Erythroblast (primary cell): ENCODE measurements around the gene ADPRM.
A peak's percentile ranks its signal among the peaks of the same experiment; 100 is the strongest.

Experiments used
- DNase-seq, 2 experiments: peaks; one replicate each; lab custom pipeline; 2025; lab: John Stamatoyannopoulos, UW
- GATA1 ChIP-seq: IDR thresholded peaks from 2 replicates; pipeline ENCODE4 v1.6.1; 2011; ENCODE audit warnings: low read depth, mild to moderate bottlenecking, control low read depth, low read length, moderate library complexity
- POLR2A ChIP-seq: IDR thresholded peaks from 2 replicates; pipeline ENCODE4 v1.6.1; 2011; ENCODE audit warnings: mild to moderate bottlenecking, low read length

ADPRM gene

DNA sequence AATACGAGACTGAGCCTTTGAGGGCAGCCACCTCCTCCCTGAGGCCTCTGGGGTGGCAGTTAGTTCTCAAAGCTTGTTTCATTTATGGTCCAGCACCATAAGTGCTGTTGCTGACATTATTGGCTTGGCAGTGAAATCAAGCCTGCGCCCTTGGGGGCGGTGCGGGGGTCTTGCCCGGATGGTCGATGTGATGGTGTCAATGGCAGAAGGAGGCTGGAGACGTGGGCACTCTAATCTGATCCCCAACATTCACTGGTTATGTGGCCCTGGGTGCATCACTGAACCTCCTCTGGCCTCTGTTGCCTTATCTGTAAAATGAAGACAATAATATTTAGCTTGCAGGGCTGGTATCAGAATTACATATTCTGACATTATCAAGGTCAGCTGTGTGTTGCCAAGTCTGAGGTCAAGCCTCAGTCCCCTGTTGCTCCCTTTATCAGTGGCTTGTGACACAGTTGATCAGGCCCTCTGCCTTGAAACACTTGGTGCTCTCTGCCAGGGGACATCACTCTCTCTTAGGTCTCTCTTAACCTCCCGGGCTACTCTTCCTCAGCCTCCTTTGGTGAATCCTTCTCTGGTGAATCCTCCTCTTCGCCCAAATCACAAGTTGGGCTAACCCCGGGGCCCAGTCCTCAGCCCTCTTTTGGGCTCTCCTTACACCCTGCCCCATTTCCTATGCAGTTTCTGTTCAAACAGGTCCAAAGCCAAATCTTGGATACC is 44.2 kb downstream of the ADPRM start:
- DNase-seq: peak; percentile 5 to 66
- TF ChIP-seq GATA1: no peak
- TF ChIP-seq POLR2A: no peak

DNA sequence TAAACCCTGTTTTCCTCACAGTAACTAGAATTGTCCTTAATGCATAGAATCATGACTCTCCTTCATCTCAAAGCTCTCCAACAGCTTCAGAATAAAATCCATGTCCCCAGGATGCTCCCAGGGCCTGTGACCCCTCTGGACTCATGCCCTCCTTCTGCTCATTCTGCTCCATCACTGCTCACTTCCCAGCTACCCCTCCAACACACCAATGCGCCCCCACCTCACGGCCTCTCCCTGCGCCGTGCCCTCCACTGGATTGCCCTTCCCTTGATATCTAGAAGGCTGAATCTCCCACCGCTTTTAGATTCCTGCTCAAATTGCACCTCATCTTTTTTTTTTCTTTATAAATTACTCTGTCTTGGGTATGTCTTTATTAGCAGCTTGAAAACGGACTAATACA is 45.0 kb downstream of the ADPRM start:
- TF ChIP-seq GATA1 (no peak), POLR2A (no peak)
- no peak for DNase-seq

DNA sequence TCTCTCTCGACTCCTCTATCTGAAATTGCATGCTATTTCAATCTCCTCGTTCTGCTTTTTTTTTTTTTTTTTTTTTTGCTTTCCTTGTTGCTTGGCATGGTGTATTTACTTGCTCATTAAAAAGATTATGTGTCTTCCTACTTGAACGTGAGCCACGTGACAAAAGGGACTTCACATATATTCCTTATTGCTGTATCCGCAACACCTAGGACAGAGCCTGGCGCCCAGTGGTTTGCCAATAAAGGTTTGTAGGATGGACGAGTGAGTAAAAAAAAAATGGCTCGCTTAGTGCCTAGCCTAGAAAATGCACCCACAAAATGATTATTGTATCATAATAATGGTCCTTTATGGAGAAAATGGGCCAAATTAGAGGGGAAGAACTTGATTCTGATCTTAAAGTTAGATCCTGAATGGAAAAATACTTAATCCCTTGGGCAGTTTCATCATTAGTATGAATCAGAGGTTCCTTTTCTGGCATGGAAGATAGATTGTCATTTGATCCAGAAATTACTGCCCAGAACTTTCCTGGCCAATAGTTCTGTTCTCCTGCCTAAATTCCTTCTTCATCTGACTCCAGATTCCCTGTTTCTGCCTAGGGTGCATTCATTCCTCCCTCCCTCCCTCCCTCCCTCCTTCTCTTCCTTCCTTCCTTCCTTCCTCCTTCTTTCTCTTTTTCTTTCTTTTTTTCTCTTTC is 46.1 kb downstream of the ADPRM start:
- no peak for DNase-seq

DNA sequence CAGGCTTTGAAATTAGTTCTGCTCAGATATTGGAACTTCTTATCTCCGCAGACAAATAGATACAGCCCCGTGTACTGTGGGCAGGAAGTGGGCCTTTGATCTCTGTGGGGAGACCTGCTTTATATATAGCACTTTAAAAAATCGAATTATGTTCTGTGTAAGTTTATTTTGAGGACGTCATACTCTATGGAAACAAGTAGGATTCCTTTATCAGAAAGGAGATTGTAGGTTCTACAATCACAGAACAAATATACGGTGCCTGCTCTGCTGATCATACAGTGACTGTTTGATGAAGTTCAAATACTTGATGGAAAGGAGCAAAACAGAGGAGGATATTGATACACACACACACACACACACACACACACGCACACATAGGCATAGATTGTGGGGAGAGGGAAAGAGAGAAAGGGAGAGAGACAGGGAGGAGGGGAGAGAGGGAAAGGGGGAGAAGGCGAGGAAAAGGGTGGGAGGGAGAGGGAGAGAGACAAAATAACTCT is 47.2 kb downstream of the ADPRM start:
- peak in 1 of 2 experiments; percentile 8 for DNase-seq
- TF ChIP-seq GATA1: no peak

More for the DNA sequence above, 46.1 kb downstream of the ADPRM start:
- TF ChIP-seq GATA1: no peak
- no peak for TF ChIP-seq POLR2A

DNA sequence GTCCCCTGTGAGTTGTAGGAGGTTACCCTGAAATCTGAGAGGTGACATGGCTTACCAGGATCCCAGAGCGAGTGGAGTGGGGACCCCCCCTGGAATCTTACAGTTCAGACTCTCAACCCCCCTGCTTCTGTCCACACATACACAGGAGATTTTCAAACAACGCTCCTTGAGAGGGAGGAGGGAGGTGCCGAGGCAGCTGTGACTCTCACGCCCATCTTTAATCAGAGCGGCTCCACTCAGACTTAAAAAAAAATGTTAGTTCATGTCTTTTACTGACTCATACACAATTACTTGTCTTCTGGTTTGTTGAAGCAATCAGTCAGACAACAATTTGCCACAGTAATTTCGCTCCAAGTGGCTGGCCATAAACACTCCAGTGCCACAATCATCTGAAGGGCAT is 47.8 kb downstream of the ADPRM start:
- DNase-seq: no peak
- TF ChIP-seq POLR2A (no peak), GATA1 (no peak)

DNA sequence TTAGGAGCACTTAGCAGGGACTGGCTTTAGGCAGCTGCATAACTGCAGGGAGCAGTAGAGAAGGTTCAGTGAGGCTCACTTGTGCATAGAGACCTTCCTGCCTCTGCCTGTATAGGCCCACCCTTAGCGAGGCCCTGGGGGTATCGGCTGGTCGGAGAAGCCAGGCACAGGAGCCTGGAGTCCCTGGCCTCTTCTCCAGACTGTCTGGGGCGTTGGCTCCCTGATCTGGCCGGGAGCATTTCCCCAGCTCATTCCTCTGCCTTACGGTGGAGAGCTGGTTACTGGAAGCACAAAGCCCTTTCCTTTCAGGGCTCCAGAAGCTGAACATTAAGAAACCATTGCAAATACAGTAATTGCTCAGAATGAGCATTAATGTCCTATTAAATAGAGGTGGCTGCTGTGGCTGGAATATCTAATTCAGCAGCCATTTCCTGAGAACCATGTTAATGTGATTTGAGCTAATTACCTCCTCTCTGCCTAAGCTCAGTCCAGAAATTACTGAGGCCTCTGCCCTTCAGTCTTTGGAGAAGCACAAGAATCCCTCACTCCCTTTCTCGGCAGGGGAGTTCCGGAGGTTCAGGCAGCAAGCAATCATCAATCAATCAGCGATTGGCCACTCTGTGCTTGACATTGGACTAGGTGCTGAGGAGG is 51.3 kb downstream of the ADPRM start:
- no peak for TF ChIP-seq GATA1
- TF ChIP-seq POLR2A: no peak
- no peak for DNase-seq

DNA sequence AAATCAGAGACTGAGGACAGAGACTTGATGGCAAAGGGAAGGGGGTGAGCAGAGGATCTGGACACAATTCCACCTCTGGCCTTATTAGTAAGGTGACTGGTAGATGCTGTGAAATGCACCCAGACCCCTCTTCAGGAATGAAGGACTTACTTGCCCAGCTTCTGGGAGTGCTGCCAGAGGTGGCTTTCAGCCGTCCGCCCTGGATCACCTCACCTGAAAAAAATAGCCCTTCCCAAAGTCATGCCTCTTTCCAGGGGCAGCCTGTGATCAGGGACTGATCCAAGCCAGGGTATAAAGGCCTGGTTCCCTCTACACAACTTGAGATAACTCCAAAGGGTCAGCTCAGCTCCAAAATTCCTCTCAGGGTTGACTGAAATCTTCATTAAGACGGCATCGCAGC is 52.8 kb downstream of the ADPRM start:
- TF ChIP-seq POLR2A (no peak), GATA1 (no peak)
- no peak for DNase-seq

DNA sequence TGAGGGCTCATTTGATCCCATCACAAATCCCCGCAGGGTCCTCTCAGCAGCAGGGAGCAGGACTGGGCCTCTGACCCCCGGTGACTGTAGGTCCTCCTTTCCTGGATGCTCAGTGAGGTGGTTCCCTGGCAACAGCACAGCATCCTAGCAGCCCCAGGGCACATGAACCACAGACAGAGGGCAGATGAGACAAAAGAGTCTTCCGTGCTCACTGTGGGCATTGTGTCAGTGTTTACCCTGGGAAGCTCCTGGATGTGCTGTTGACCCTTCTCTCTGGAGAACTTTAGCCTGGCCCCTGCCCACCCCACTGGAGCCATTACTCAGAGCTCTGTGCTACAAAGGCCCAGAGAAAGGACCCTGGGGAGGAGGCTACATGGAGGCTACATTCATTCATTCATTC is 54.2 kb downstream of the ADPRM start:
- no peak for DNase-seq
- TF ChIP-seq POLR2A (no peak), GATA1 (no peak)

DNA sequence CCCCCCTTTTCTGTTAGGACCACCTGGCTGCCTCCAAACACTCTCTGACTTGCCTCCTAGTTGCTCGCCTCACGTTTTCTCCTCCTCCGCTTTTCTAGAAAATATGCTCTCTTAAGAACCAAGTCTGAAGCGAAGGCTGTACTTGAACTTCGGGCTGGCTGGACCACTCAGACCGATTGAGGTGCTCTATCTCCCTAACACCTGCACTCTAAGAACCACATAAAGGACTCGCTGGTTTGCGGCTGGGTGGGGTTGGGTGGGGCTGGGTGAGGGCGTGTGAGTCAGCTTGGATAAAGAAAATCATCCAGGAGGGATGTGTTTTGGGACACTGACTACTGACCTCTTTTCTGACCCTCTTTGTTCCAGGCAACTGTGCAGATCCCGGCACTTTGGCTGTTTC is 55.3 kb downstream of the ADPRM start:
- no peak for TF ChIP-seq GATA1
- TF ChIP-seq POLR2A: no peak
- DNase-seq: no peak

DNA sequence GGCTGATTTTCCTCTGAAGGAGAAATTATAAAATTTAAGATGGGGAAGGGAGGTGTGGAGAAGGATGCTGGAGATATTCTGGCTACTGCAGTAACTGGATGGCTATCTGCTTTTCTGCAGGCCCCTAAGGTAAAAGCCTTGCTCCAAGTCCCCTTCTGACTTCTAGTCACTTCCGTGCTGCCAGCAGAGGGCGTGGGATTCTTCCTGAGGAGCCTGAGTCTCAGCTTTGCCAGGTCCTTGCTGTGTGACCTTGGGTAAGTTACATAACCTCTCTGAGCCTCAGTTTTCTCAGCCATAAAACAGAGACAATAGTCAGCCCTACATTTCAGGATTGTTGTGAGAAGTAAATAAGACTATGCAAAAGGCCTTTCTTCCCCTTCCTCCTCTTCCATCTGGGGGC is 56.7 kb downstream of the ADPRM start:
- TF ChIP-seq POLR2A (no peak), GATA1 (no peak)
- peak; percentile 36 to 38 for DNase-seq

DNA sequence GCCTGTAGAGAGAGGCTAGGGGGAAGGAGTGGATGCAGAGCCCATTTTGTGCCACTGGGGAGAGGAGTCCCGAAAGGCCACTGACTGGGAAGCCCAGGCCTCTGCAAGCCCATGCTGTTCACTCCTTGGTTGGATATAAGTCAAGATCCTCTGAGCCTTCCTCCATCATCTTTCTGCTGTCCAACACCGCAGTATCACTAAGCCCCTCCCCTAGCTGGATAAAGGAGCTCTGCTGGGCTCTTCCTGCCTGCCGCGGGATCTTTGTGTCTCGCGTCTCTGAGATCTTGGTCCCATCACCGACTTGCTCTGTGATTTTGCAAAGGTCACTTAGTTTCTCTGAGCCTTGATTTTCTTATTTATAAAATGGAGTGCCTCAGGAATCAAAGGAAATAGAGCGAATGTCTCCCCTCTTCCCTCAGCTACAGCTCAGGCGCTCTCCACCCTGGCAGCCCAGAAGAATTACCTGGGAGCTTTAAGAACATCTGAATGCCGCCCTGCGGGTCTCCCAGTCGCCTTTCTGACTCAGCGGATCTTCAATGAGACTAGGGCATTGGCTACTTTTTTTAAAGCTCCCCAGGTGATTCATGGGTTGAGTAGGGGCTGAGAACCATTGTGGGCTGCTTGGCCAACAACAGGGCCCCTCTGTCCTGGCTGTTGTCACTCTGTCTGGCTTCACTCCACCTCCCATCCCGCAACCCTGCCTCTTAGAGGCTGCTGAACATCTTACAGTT is 57.6 kb downstream of the ADPRM start:
- DNase-seq: no peak
- TF ChIP-seq GATA1 (no peak), POLR2A (no peak)

DNA sequence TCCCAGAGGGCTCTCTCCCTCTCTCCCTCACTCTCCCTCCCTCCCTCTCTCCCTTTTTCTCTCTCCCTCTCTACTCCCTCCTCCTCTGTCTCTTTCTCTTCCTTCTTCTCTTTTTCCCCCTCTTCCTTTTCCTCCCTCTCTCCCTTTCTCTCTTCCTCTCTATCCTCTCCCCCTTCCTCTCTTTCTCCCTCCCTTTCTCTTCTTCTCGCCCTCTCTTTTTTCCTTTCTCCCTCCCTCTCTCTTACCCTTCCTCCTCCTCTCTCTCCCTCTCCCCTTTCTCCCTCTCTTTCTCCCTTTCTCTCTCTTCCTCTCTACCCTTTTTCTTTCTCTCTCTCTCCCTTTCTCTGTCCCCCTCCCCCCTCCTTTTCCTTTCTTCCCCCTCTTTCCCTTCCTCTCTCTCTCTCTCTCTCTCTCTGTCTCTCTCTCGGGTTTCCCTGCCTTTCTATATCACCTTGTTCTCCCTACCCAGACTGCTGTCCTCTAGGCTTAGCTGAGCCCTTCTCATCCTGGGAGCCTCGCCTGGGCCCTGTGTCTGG is 58.3 kb downstream of the ADPRM start:
- no peak for DNase-seq
- TF ChIP-seq GATA1: no peak
- no peak for TF ChIP-seq POLR2A

DNA sequence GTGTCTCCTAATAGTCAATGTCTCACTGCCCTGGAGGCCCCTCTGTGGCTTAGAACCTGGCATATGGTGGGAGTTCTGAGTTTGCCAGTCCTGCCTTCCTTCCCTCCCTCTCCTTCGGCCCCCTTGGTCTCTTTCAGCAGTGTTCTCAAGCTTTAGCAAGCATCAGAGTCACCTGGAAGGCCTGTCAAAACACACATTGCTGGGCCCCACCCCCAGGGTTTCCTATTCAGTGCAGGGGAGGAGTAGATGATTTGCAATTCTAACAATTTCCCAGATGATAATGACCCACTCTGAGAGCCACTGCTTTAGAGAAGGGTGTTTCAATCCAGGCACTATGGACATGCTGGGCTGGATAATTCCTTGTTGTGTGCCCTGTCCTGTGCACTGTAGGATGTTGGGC is 58.8 kb downstream of the ADPRM start:
- DNase-seq: no peak
- TF ChIP-seq GATA1: no peak
- TF ChIP-seq POLR2A: no peak

DNA sequence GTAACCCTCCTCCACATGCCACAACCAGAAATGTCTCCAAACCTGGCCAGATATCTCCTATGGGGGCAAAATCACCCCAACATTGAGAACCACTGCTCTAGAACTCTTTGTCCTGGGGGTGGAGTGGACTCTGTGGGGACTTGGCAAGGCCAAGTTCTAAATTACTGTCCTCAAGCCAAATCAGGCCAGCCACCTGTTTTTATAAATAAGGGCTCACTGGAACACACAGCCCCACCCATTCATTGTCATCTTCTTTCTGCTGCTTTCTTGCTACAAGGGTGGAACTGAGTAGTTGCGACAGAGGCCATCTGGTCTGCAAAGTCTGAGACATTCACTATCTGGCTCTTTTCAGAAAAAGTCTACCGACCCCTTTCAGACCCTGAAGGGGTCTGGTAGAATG is 59.2 kb downstream of the ADPRM start:
- DNase-seq: peak; percentile 11 to 51
- TF ChIP-seq POLR2A (no peak), GATA1 (no peak)
